ENCODE measurements around the gene SLIT1. TPM values are rescaled to one million over a fixed set of nuclear protein-coding genes. Genes with fewer than 3 reads are reported as not detected.

Gene SLIT1
- total RNA-seq, 1 experiment from 2014 or later = not detected

- no peaks in the 10 kb centered on the region for H3K9me3 Mint-ChIP-seq (ENCODE audit: unreplicated experiment)
- peaks cover 55% of the 10 kb centered on the region for H3K27me3 Mint-ChIP-seq (ENCODE audit: insufficient read depth, unreplicated experiment)
- H3K27ac Mint-ChIP-seq (ENCODE audit: low read depth, unreplicated experiment) = no peak overlapping the region
- no peaks in the 10 kb centered on the region for H3K4me1 Mint-ChIP-seq (ENCODE audit: insufficient read depth, unreplicated experiment)
- ChIA-PET POLR2A (no interaction called here), CTCF (interaction anchor here (0.7 to 3.7 kb wide), 5 partner anchors 8 to 1676 kb away, joined by 3 to 16 read pairs (median 5); no protein-coding TSS in a partner anchor)
- no peaks in the 10 kb centered on the region for H3K36me3 Mint-ChIP-seq (ENCODE audit: insufficient read depth, unreplicated experiment)
- intact Hi-C loops (cut with micrococcal nuclease) = no loop called here
- H3K4me3 Mint-ChIP-seq (ENCODE audit: unreplicated experiment) = no peak overlapping the region
- no TSS peak for BruUV-seq (replicated peaks)
- TF ChIP-seq CTCF (IDR thresholded peaks at IDR 0.05; ENCODE audit: unreplicated experiment) = no peak
- DNase-seq (ENCODE audit: unreplicated experiment) = no peak
Observed at GRCh38 chr10:97190450-97190849, 4.7 kb upstream of the SLIT1 start.

GRCh38 chr10:97188261-97188711 lies 2.5 kb upstream of the SLIT1 start:
- H3K27me3 Mint-ChIP-seq (ENCODE audit: insufficient read depth, unreplicated experiment) = peaks cover 67% of the 10 kb centered on the region
- POLR2A ChIA-PET = no interaction called here
- H3K27ac Mint-ChIP-seq (ENCODE audit: low read depth, unreplicated experiment) = no peak overlapping the region
- no peaks in the 10 kb centered on the region for H3K4me1 Mint-ChIP-seq (ENCODE audit: insufficient read depth, unreplicated experiment)
- TF ChIP-seq CTCF (IDR thresholded peaks at IDR 0.05; ENCODE audit: unreplicated experiment) = no peak
- H3K4me3 Mint-ChIP-seq (ENCODE audit: unreplicated experiment) = no peak overlapping the region
- intact Hi-C loops (cut with micrococcal nuclease) = no loop called here
- CTCF ChIA-PET = no interaction called here
- H3K36me3 Mint-ChIP-seq (ENCODE audit: insufficient read depth, unreplicated experiment) = no peaks in the 10 kb centered on the region
- no TSS peak for BruUV-seq (replicated peaks)
- DNase-seq (ENCODE audit: unreplicated experiment) = no peak
- H3K9me3 Mint-ChIP-seq (ENCODE audit: unreplicated experiment) = no peaks in the 10 kb centered on the region

DNA sequence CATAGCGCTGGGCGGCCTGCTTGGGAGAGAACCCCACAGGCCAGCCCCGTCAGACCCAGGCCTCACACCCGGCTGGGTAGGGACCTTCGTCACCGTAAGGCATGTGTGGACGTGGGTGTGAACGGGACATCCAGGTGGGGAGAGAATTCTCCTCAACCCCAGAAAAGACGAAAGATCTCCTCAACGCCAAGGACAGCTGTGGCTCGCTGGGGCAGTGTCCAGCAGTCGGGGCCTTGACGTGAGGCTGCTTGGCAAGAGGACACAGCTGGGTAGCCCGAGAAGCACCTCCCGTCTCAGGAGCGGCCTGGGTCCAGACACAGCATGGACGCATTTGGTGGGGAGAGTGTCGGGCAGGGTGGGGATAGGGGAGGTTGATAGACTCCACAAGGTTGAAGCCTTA lies 1.2 kb upstream of the SLIT1 start:
- Mint-ChIP-seq H3K9me3 (ENCODE audit: unreplicated experiment) (no peaks in the 10 kb centered on the region), H3K27me3 (ENCODE audit: insufficient read depth, unreplicated experiment) (peaks cover 62% of the 10 kb centered on the region), H3K36me3 (ENCODE audit: insufficient read depth, unreplicated experiment) (no peaks in the 10 kb centered on the region), H3K4me3 (ENCODE audit: unreplicated experiment) (no peak overlapping the region), H3K27ac (ENCODE audit: low read depth, unreplicated experiment) (no peak overlapping the region), H3K4me1 (ENCODE audit: insufficient read depth, unreplicated experiment) (no peaks in the 10 kb centered on the region)
- CTCF ChIA-PET = interaction anchor here (0.9 kb wide), 1 partner anchor 24 kb away, joined by 3 read pairs; no protein-coding TSS in a partner anchor
- no TSS peak for BruUV-seq (replicated peaks)
- POLR2A ChIA-PET = no interaction called here
- intact Hi-C loops (cut with micrococcal nuclease) = no loop called here
- TF ChIP-seq CTCF (IDR thresholded peaks at IDR 0.05; ENCODE audit: unreplicated experiment) = no peak
- DNase-seq (ENCODE audit: unreplicated experiment) = no peak

GRCh38 chr10:97184971-97185325 lies 811 bp downstream of the SLIT1 start:
- intact Hi-C loops (cut with micrococcal nuclease) = no loop called here
- H3K27ac Mint-ChIP-seq (ENCODE audit: low read depth, unreplicated experiment) = no peak overlapping the region
- H3K27me3 Mint-ChIP-seq (ENCODE audit: insufficient read depth, unreplicated experiment) = peaks cover 44% of the 10 kb centered on the region
- no peaks in the 10 kb centered on the region for H3K36me3 Mint-ChIP-seq (ENCODE audit: insufficient read depth, unreplicated experiment)
- no peaks in the 10 kb centered on the region for H3K4me1 Mint-ChIP-seq (ENCODE audit: insufficient read depth, unreplicated experiment)
- no peaks in the 10 kb centered on the region for H3K9me3 Mint-ChIP-seq (ENCODE audit: unreplicated experiment)
- ChIA-PET CTCF (interaction anchor here (0.7 kb wide), 1 partner anchor 776 kb away, joined by 5 read pairs; no protein-coding TSS in a partner anchor), POLR2A (no interaction called here)
- H3K4me3 Mint-ChIP-seq (ENCODE audit: unreplicated experiment) = no peak overlapping the region
- TF ChIP-seq CTCF (IDR thresholded peaks at IDR 0.05; ENCODE audit: unreplicated experiment) = no peak
- no TSS peak for BruUV-seq (replicated peaks)
- no peak for DNase-seq (ENCODE audit: unreplicated experiment)

Data from MCF 10A (cell line).